H1 (cell line): Measurements from ENCODE around the gene SCN7A. TPM values are rescaled to one million over a fixed set of nuclear protein-coding genes. Genes with fewer than 3 reads are reported as not detected.

Experiments used
- CTCF ChIA-PET: fragments of 300-600 bp; sonication (Branson Sonifier 250); formaldehyde crosslinking; loops from one replicate; lab custom pipeline; 2021; ENCODE audit not compliant: partially characterized antibody; lab: Charles Lee
- POLR2A ChIA-PET: fragments of 300-600 bp; sonication (Branson Sonifier 250); formaldehyde crosslinking; loops from one replicate; lab custom pipeline; 2021; ENCODE audit warnings: inconsistent platforms; ENCODE audit not compliant: partially characterized antibody; lab: Charles Lee
- DNase-seq, 2 experiments: peaks; one replicate each; pipeline versions ENCODE4 v3.0.0 to v3.0.0-alpha.2; 2010 to 2022; ENCODE audit warnings: low spot score in 2 of 2, low read depth in 1 of 2, mixed read lengths in 1 of 2
- FAIRE-seq: peaks from 2 replicates; lab custom pipeline; 2011; peaks lifted over from hg19 to GRCh38; lab: Jason Lieb, UNC
- H2AFZ ChIP-seq: 2 replicates; pipeline ENCODE4 v1.8.1; 2012; ENCODE audit warnings: low read length, inconsistent platforms
- H2AK5ac ChIP-seq: 2 replicates; pipeline ENCODE4 v1.6.1; 2013; ENCODE audit warnings: low read depth, low read length
- H2BK120ac ChIP-seq: replicated peaks from 2 replicates; pipeline ENCODE3; 2013; ENCODE audit warnings: low read depth, low read length, inconsistent platforms
- H2BK12ac ChIP-seq: 2 replicates; pipeline ENCODE4 v1.6.1; 2013; ENCODE audit warnings: low read depth, low read length
- H2BK15ac ChIP-seq: 2 replicates; pipeline ENCODE4 v1.6.1; 2013; ENCODE audit warnings: low read length
- H2BK20ac ChIP-seq: 2 replicates; pipeline ENCODE4 v1.6.1; 2013; ENCODE audit warnings: low read length
- H2BK5ac ChIP-seq: 2 replicates; pipeline ENCODE4 v1.6.1; 2013; ENCODE audit warnings: low read depth, low read length
- H3K14ac ChIP-seq: 2 replicates; pipeline ENCODE4 v1.6.1; 2013; ENCODE audit warnings: inconsistent platforms; ENCODE audit not compliant: insufficient read length
- H3K18ac ChIP-seq: 2 replicates; pipeline ENCODE4 v1.6.1; 2013; ENCODE audit warnings: low read length; ENCODE audit errors: extremely low read depth
- H3K23ac ChIP-seq: 2 replicates; pipeline ENCODE4 v1.6.1; 2013; ENCODE audit warnings: inconsistent platforms; ENCODE audit not compliant: insufficient read length
- H3K23me2 ChIP-seq: 2 replicates; pipeline ENCODE4 v1.6.1; 2013; ENCODE audit warnings: low read depth, low read length
- H3K27ac ChIP-seq: 2 replicates; pipeline ENCODE4 v1.6.1; 2011; ENCODE audit warnings: low read depth, low read length, inconsistent platforms
- H3K27me3 ChIP-seq, 4 experiments: replicated peaks in 1 of 4; 1 replicate in 1 of 4; 2 replicates in 3 of 4; pipeline versions ENCODE4 v1.6.1 to v1.8.1; 2011 to 2013; ENCODE audit warnings: low read length in 3 of 4, mild to moderate bottlenecking in 3 of 4, inconsistent platforms in 2 of 4, mixed read lengths in 2 of 4, moderate library complexity in 1 of 4; ENCODE audit not compliant: control insufficient read depth in 3 of 4, insufficient read depth in 3 of 4; ENCODE audit errors: extremely low read depth in 1 of 4
- H3K36me3 ChIP-seq, 4 experiments: 2 replicates each; pipeline versions ENCODE4 v1.6.1 to v1.8.1; 2011 to 2013; ENCODE audit warnings: mild to moderate bottlenecking in 4 of 4, low read length in 3 of 4, moderate library complexity in 2 of 4, control low read depth in 1 of 4, inconsistent platforms in 1 of 4; ENCODE audit not compliant: insufficient read depth in 4 of 4, control insufficient read depth in 2 of 4
- H3K4ac ChIP-seq: replicated peaks from 2 replicates; pipeline ENCODE3; 2013; ENCODE audit warnings: low read length, low read depth, mixed read lengths, inconsistent platforms; ENCODE audit not compliant: insufficient read length
- H3K4me1 ChIP-seq, 4 experiments: replicated peaks in 1 of 4; 1 replicate in 1 of 4; 2 replicates in 3 of 4; pipeline versions ENCODE4 v1.6.1 to v1.8.1; 2011 to 2013; ENCODE audit warnings: low read length in 3 of 4, inconsistent platforms in 2 of 4, mixed read lengths in 1 of 4; ENCODE audit not compliant: insufficient read depth in 4 of 4, control insufficient read depth in 3 of 4
- H3K4me2 ChIP-seq, 2 experiments: 2 replicates each; pipeline versions ENCODE4 v1.6.1 to v1.8.1; 2011 to 2013; ENCODE audit warnings: low read depth in 2 of 2, low read length in 2 of 2, control low read depth in 1 of 2, inconsistent platforms in 1 of 2, mild to moderate bottlenecking in 1 of 2; ENCODE audit not compliant: insufficient read depth in 1 of 2
- H3K4me3 ChIP-seq, 4 experiments: fragments of 200-600, 300-600 bp in 1 of 4; sonication (generic), shearing (Covaris generic), sonication (Bioruptor Twin) in 1 of 4; 2 replicates each; pipeline versions ENCODE4 v1.5.1 to v1.8.1; 2011 to 2016; ENCODE audit warnings: low read length in 4 of 4, low read depth in 3 of 4, control low read depth in 2 of 4, inconsistent platforms in 2 of 4, mild to moderate bottlenecking in 2 of 4, mixed read lengths in 1 of 4, moderate library complexity in 1 of 4; ENCODE audit not compliant: insufficient read depth in 2 of 4; ENCODE audit errors: extremely low read depth in 1 of 4
- H3K56ac ChIP-seq: replicated peaks from 2 replicates; pipeline ENCODE3; 2013; ENCODE audit warnings: low read depth, mild to moderate bottlenecking, mixed read lengths, low read length, inconsistent platforms; ENCODE audit not compliant: insufficient read length
- H3K79me1 ChIP-seq: 2 replicates; pipeline ENCODE4 v1.6.1; 2013; ENCODE audit warnings: low read depth, low read length, control low read depth
- H3K79me2 ChIP-seq, 2 experiments: 2 replicates each; pipeline versions ENCODE4 v1.6.1 to v1.8.1; 2012 to 2013; ENCODE audit warnings: low read length in 2 of 2, mild to moderate bottlenecking in 2 of 2, inconsistent platforms in 1 of 2; ENCODE audit not compliant: insufficient read depth in 2 of 2, control insufficient read depth in 1 of 2
- H3K9ac ChIP-seq, 4 experiments: replicated peaks in 1 of 4; 1 replicate in 1 of 4; 2 replicates in 3 of 4; pipeline versions ENCODE4 v1.6.1 to v1.8.1; 2011 to 2013; ENCODE audit warnings: low read depth in 3 of 4, low read length in 3 of 4, control low read depth in 2 of 4, mild to moderate bottlenecking in 2 of 4, moderate library complexity in 2 of 4, inconsistent platforms in 1 of 4; ENCODE audit errors: extremely low read depth in 1 of 4
- H3K9me3 ChIP-seq, 2 experiments: 2 replicates each; pipeline versions ENCODE4 v1.6.1 to v1.8.1; 2012 to 2013; ENCODE audit warnings: mild to moderate bottlenecking in 2 of 2, moderate library complexity in 2 of 2, control low read depth in 1 of 2, inconsistent platforms in 1 of 2, low read depth in 1 of 2, low read length in 1 of 2, mixed read lengths in 1 of 2; ENCODE audit not compliant: insufficient read depth in 2 of 2
- H4K20me1 ChIP-seq, 2 experiments: replicated peaks in 1 of 2; 2 replicates each; pipeline versions ENCODE3 to v1.8.1; 2011 to 2013; ENCODE audit warnings: inconsistent platforms in 2 of 2, low read length in 2 of 2, mild to moderate bottlenecking in 1 of 2; ENCODE audit not compliant: insufficient read depth in 2 of 2, control insufficient read depth in 1 of 2
- H4K5ac ChIP-seq: 2 replicates; pipeline ENCODE4 v1.6.1; 2013; ENCODE audit warnings: low read length, low read depth, mixed read lengths, inconsistent platforms; ENCODE audit not compliant: insufficient read length
- H4K8ac ChIP-seq: 2 replicates; pipeline ENCODE4 v1.8.0; 2013; ENCODE audit warnings: mild to moderate bottlenecking, moderate library complexity, low read length, inconsistent platforms; ENCODE audit not compliant: insufficient read depth; ENCODE audit errors: extremely low read depth
- H4K91ac ChIP-seq: replicated peaks from 2 replicates; pipeline ENCODE3; 2013; ENCODE audit warnings: low read length, mixed read lengths, inconsistent platforms; ENCODE audit not compliant: insufficient read length
- ASH2L ChIP-seq: fragments of 200-600, 300-600 bp; sonication (generic); IDR thresholded peaks from one replicate; pipeline ENCODE4 v1.7.1; 2017; ENCODE audit warnings: low read length
- CHD1 ChIP-seq: IDR thresholded peaks from 2 replicates; pipeline ENCODE4 v1.6.1; 2012; ENCODE audit warnings: low read depth, low read length, improper control_type of control experiment
- FOSL1 ChIP-seq: IDR thresholded peaks from 2 replicates; pipeline ENCODE4 v1.6.1; 2011; ENCODE audit warnings: mild to moderate bottlenecking, low read depth, low read length, moderate library complexity; ENCODE audit not compliant: insufficient read depth
- GABPA ChIP-seq: IDR thresholded peaks from 2 replicates; pipeline ENCODE4 v1.6.1; 2011; ENCODE audit warnings: mild to moderate bottlenecking, low read length, moderate library complexity, borderline replicate concordance; ENCODE audit not compliant: insufficient read depth
- GTF2F1 ChIP-seq: IDR thresholded peaks from 2 replicates; pipeline ENCODE4 v1.6.1; 2012; ENCODE audit warnings: low read depth, low read length, improper control_type of control experiment, borderline replicate concordance
- NRF1 ChIP-seq: IDR thresholded peaks from 2 replicates; pipeline ENCODE4 v1.6.1; 2011; ENCODE audit warnings: mild to moderate bottlenecking, low read depth, low read length, improper control_type of control experiment
- PHF8 ChIP-seq: fragments of 200-600 bp; sonication (generic); conservative IDR thresholded peaks from 2 replicates; pipeline ENCODE4 v1.7.1; 2012; ENCODE audit warnings: low read depth, mild to moderate bottlenecking, inconsistent platforms, low read length, moderate library complexity
- RAD21 ChIP-seq, 2 experiments: IDR thresholded peaks in 1 of 2; conservative IDR thresholded peaks in 1 of 2; 2 replicates each; pipeline ENCODE4 v1.6.1; 2011; ENCODE audit warnings: low read depth in 2 of 2, low read length in 2 of 2, improper control_type of control experiment in 1 of 2, inconsistent platforms in 1 of 2, mild to moderate bottlenecking in 1 of 2, moderate library complexity in 1 of 2
- SP1 ChIP-seq: IDR thresholded peaks from 2 replicates; pipeline ENCODE4 v1.6.1; 2011; ENCODE audit warnings: low read depth, low read length
- polyA plus RNA-seq, 7 experiments: library from polyadenylated mRNA; depleted of rRNA in 3 of 7; stranded (reverse) in 5 of 7; unstranded in 2 of 7; fragments of >200 nt in 5 of 7; fragments of 200-250 nt in 2 of 7; gene quantifications; 1 replicate in 5 of 7; 2 replicates in 1 of 7; 4 replicates in 1 of 7; pipeline versions ENCODE4 v1.2.1 to v1.2.3, GENCODE V29; 2011 to 2013; ENCODE audit warnings: missing spikeins in 2 of 7, mixed read lengths in 2 of 7
- total RNA-seq: library from RNA; stranded (reverse); fragmentation: NEBNext Ultra II Directional; extraction: Animal tissue kit (Norgen Biotek cat#: 25700); gene quantifications from 2 replicates; pipeline ENCODE4 v1.2.1, GENCODE V29; 2021

Gene SCN7A
- total and polyA plus RNA-seq, 2 of the 8 experiments (the other 6 are each of a cell fraction or from before 2014, with no cell fraction given) = 0.09 to 0.19 TPM

DNA sequence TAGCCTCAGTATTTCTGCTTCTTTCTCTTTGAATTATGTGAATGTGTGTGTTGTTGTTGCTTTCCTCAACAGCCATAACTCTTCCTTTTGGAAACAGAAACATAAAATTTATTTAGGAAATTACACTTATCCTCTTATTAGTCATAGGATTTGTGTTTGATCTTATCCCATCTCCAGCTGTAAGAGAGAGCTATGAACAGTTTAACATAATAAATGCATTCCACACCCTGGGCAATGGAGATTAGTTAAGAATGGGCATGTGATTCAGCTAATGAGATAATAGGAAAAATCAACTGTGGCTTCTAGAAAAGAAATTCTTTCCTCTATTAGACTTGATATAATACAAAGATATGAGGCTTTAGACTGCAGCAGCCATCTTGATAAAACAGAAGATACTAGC lies 55.0 kb downstream of the SCN7A start:
- Histone ChIP-seq H3K4ac (no peak overlapping the region), H4K8ac (no peak overlapping the region), H2BK12ac (no peak overlapping the region), H3K4me3 (no peak overlapping the region), H3K27me3 (no peaks in the 10 kb centered on the region), H4K20me1 (no peaks in the 10 kb centered on the region), H2AFZ (no peak overlapping the region), H2BK20ac (no peak overlapping the region), H3K14ac (no peak overlapping the region), H3K36me3 (no peaks in the 10 kb centered on the region), H2BK120ac (no peak overlapping the region), H3K56ac (no peak overlapping the region), H3K23ac (no peak overlapping the region), H3K4me1 (peaks cover 0 to 5% (median 0%) of the 10 kb centered on the region in 4 experiments; a peak in 3 of 7 replicates), H3K27ac (no peak overlapping the region), H3K79me1 (no peaks in the 10 kb centered on the region), H4K91ac (no peak overlapping the region), H3K79me2 (no peaks in the 10 kb centered on the region), H3K9me3 (peaks cover 0 to 4% of the 10 kb centered on the region in 2 experiments; a peak in 1 of 4 replicates), H2AK5ac (no peak overlapping the region), H2BK15ac (no peak overlapping the region), H3K4me2 (no peak overlapping the region), H3K18ac (no peak overlapping the region), H3K9ac (no peak overlapping the region), H3K23me2 (no peaks in the 10 kb centered on the region), H2BK5ac (no peak overlapping the region), H4K5ac (no peak overlapping the region)
- CTCF ChIA-PET = interaction anchor here (0.6 to 1.5 kb wide), 3 partner anchors 21 to 78 kb away, joined by 3 to 4 read pairs (median 3); no protein-coding TSS in a partner anchor
- FAIRE-seq = no peak
- POLR2A ChIA-PET = no interaction called here
- DNase-seq = no peak
- TF ChIP-seq GTF2F1 = no peak
- TF ChIP-seq NRF1 = no peak
- TF ChIP-seq FOSL1 = no peak
- TF ChIP-seq RAD21 (IDR thresholded peaks at IDR 0.05 in 1 of 2, conservative IDR thresholded peaks at IDR 0.05 in 1 of 2; ENCODE audit: low read depth in 2 of 2, low read length in 2 of 2) = no peak
- TF ChIP-seq ASH2L = no peak
- TF ChIP-seq GABPA = no peak
- TF ChIP-seq CHD1 = no peak
- no peak for TF ChIP-seq PHF8
- TF ChIP-seq SP1 = no peak
